ENCODE data around the gene DBNL.
"Not testable (repeated sequence)": the region's sequence is repeated elsewhere in the genome, so short reads cannot be mapped to it uniquely, and the experiment has no call there.

- TF ChIP-seq CTCF (IDR thresholded peaks at IDR 0.05; ENCODE audit: low read depth, low read length, poor library complexity, severe bottlenecking); EZH2phosphoT487 (IDR thresholded peaks at IDR 0.05; ENCODE audit: borderline replicate concordance, low read length): not testable (repeated sequence)
Measured at GRCh38 chr7:44036364-44036763, 8.1 kb upstream of the DBNL start.
